Kidney capillary endothelial cell (primary cell): ENCODE results near the gene KCNG2.

Experiments
- DNase-seq: peaks from one replicate; pipeline ENCODE4 v3.0.0-alpha.2; 2018; ENCODE audit warnings: low spot score

Gene KCNG2

GRCh38 chr18:79924814-79925731, 127.3 kb downstream of the KCNG2 start:
- DNase-seq, result no peak

DNA sequence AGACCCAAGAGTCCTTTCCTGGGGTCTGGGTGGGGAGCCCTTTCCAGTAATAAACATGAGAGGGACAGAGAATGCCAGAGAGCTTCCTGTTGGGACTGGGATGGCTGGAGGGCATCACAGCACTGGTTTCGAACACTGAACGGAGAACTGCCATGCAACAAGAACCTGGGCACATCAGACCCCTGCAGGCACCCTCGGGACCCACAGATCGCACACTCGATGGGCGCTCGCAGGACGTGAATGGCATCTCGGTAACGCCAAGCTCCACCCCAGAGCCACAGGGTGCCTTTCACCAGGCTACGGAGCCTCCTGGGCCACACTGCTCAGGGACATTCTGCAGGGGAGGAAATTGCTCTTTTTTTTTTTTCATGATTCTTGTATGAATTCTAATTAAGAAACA, 128.6 kb downstream of the KCNG2 start:
- DNase-seq, result no peak

- no peak for DNase-seq
These were observed 129.2 kb downstream of the KCNG2 start for GRCh38 chr18:79926715-79927606.

GRCh38 chr18:79927607-79928562, 130.1 kb downstream of the KCNG2 start:
- DNase-seq, result no peak

GRCh38 chr18:79928563-79928960, 130.8 kb downstream of the KCNG2 start:
- no peak for DNase-seq

DNA sequence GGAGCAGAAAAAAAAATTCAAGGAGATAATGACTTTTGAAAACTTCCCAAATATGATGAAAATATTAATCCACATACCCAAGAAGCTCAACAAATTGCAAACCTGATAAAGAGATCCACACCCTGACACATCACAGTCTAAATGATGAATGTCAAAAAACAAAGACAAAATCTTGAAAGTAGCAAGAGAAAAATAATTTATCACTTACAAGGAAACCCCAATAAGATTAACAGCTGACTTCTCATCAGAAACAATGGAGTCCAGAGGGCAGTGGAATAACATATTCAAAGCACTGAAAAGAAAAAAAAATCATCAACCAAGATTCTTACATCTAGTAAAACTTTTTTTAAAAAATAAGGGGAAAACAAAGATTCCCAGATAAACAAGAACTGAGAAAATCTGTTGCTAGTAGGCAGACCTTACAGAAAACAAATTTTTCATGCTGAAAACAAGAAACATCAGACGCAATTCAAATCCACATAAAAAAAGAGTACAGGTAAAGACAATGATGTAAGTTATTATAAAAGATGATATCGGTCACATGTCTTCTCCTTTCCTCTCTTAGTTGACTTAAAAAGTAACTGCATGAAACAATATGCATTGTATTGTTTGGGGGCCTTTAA, 132.4 kb downstream of the KCNG2 start:
- DNase-seq, result peak; percentile 11

GRCh38 chr18:79931475-79931874, 133.7 kb downstream of the KCNG2 start:
- DNase-seq, result no peak

DNA sequence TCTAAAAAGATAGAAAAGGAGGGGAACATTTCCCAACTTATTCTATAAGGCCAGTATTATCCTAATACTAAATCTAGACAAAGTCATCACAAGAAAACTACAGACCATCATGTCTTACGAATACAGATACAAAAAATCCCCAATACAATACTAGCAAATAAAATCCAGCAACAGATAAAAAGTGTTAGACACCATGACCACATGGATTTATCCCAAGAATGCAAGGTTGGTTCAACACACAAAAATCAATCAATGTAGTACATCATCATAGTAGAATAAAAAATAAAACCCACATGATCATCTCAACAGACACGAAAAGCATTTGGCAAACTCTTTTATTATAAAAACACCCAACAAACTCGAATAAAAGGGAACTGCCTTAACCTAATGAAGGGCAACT, 135.2 kb downstream of the KCNG2 start:
- no peak for DNase-seq

DNA sequence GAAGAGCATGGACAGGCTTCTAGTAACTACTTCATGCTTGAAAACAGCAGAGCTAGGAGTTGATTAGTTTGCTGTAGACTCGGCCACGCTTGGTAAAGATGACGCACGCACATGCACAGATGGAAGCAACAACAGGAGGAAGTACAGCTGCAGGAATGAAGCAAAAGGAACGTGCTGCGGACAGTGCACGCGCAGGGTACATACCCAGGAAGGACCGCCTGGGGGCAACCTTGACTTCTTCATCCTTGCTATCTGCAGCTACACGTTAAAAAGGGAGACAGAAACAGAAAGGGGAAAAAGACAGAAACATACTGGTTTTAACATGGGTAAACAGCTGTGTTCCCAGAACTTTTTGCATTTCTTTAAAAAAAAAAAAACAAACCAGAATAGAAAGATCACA, 136.0 kb downstream of the KCNG2 start:
- DNase-seq, result no peak

- DNase-seq, result no peak
These were observed 136.8 kb downstream of the KCNG2 start for GRCh38 chr18:79934311-79935097.

GRCh38 chr18:79935098-79935480, 137.4 kb downstream of the KCNG2 start:
- DNase-seq, result no peak

DNA sequence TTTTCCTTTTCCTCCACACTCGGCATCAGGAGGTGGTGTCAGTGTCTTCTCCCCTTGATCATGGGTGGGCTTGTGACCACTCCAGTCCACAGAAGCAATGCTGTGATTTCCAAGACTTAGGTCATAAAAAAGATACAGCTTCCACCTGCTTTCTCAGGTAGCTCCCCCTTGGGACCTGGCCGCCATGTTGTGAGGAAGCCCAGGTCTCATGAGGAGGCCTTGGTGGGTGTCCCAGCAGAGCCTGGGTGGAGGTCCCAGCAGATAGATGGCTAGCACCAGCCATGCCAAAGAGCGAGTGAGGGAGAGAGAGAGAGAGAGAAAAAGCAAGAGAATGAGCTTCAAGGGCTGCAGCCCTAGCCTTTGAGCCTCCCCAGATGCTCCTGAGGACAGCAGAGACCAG, 137.8 kb downstream of the KCNG2 start:
- DNase-seq, result no peak

DNA sequence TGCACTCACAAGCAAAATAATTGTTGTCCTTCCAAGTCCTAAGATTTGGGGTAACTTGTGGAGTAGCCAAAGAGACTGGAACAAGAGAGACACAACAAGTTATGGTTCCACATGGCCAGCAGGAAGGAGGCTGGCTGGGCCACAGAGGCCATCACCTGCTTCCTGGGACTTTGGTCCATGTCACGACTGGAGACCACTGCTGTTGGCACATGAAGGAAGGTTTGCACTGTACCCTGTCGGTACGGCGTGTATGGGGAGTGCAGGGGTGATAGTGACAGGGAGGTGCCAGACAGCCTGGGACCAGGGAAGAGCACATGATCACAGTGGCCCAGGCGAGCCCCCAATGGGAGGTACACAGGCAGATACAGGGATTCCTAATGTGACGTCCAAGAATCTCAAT, 138.2 kb downstream of the KCNG2 start:
- no peak for DNase-seq

- DNase-seq, result no peak
These were observed 138.9 kb downstream of the KCNG2 start for GRCh38 chr18:79936641-79937040.

GRCh38 chr18:79937103-79937860, 139.5 kb downstream of the KCNG2 start:
- no peak for DNase-seq

DNA sequence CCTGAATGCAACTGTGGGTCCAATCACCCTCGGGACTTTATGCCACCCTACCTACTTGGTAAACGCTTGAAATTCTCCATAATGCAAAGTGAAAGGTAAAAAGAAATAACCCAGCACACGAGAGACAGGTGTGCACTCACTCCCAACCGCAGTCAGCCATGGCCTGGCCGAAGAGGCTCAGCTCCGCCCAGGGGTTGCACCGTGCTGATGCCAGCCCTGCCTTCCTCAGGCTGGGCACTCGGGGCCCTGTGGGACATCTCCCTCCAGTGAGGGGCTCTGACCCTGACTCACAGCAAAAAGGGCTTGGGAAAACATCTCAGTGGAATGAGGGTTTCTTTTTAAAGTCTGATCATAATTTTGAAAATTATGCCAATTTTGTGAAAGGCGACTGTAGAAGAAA, 140.5 kb downstream of the KCNG2 start:
- no peak for DNase-seq

- no peak for DNase-seq
These were observed 141.4 kb downstream of the KCNG2 start for GRCh38 chr18:79939096-79939495.

DNA sequence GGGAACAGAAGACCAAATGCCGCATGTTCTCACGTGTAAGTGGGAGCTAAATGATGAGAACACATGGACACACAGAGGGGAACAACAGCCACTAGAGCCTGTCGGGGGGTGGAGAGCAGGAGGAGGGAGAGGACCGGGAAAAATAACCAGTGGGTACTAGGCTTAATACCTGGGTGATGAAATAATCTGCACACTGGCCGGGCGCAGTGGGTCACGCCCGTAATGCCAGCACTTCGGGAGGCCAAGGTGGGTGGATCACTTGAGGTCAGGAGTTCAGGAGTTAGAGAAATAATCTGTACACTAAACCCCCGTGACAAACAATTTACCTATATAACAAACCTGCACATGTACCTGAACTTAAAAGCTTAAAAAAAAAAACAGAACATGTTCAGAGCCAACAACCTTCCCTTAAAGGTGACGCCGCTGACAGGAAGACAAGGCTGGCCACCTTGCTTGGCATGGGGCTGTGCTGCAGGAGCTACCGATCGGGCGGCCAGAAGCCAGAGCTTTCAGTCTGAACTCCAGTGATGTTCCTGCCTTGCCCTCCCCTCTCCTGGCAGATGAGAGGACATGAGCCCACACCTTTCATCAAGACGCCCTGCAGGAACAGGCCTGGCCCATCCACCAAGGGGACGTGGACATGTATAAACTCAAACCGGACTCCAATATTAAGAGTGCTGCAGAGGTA, 142.5 kb downstream of the KCNG2 start:
- no peak for DNase-seq

- DNase-seq, result no peak
These were observed 143.2 kb downstream of the KCNG2 start for GRCh38 chr18:79940814-79941472.
